ENCODE measurements around the gene PBX1.

Gene PBX1

DNA sequence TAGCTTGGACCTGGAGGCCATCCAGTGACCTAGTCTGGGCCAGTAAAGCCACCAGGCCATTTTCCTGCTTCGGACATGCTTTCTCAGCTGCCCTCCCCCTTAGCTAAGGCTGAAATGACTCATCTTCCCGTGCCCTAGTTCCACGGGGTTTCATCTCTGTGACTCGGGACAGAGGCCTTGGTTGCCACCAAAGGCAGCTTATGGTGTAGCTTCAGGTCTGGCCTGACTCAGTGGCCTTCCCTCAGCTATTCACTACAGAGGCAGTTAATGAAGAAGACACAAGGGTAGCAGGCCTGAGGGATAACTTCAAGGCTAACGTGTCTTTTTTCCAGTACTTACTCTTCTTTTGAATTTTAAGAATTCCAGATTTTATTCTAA, 82.4 kb downstream of the PBX1 start:
- Histone ChIP-seq H3K4me3 (ENCODE audit: low read depth in 1 of 2, low read length in 1 of 2) (no peak overlapping the region), H3K4me1 (ENCODE audit: control insufficient read depth in 1 of 2, insufficient read depth in 1 of 2, low read depth in 1 of 2, low read length in 1 of 2) (no peaks in the 10 kb centered on the region), H3K27ac (no peak overlapping the region), H3K36me3 (no peaks in the 10 kb centered on the region), H3K27me3 (no peaks in the 10 kb centered on the region), H3K9me3 (no peaks in the 10 kb centered on the region)
- TF ChIP-seq, protein P1, sequence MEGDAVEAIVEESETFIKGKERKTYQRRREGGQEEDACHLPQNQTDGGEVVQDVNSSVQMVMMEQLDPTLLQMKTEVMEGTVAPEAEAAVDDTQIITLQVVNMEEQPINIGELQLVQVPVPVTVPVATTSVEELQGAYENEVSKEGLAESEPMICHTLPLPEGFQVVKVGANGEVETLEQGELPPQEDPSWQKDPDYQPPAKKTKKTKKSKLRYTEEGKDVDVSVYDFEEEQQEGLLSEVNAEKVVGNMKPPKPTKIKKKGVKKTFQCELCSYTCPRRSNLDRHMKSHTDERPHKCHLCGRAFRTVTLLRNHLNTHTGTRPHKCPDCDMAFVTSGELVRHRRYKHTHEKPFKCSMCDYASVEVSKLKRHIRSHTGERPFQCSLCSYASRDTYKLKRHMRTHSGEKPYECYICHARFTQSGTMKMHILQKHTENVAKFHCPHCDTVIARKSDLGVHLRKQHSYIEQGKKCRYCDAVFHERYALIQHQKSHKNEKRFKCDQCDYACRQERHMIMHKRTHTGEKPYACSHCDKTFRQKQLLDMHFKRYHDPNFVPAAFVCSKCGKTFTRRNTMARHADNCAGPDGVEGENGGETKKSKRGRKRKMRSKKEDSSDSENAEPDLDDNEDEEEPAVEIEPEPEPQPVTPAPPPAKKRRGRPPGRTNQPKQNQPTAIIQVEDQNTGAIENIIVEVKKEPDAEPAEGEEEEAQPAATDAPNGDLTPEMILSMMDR (IDR thresholded peaks at IDR 0.05): no peak

DNA sequence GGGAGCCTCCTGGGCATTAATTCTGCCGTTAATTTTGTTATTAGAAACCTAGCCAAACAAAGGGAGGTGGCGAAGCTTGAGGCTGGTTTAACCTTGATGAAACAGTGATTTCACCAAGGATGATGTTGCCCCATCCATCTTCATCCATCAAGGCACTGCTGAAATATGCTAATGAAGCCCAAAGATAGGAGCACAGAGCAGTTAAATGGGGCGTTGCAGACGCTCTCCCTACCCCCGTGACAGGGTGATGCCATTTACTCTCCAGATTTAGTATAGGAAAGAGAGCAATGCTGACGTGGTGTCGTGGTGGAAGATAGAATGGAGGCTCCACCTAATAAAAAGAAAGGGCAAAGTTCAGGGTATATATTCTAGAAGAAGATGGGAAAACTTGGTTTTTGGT, 84.0 kb downstream of the PBX1 start:
- Histone ChIP-seq H3K27ac (no peak overlapping the region), H3K4me1 (ENCODE audit: control insufficient read depth in 1 of 2, insufficient read depth in 1 of 2, low read depth in 1 of 2, low read length in 1 of 2) (no peaks in the 10 kb centered on the region), H3K9me3 (no peaks in the 10 kb centered on the region), H3K4me3 (ENCODE audit: low read depth in 1 of 2, low read length in 1 of 2) (no peak overlapping the region), H3K27me3 (no peaks in the 10 kb centered on the region), H3K36me3 (no peaks in the 10 kb centered on the region)
- TF ChIP-seq, protein P1 (IDR thresholded peaks at IDR 0.05): no peak

DNA sequence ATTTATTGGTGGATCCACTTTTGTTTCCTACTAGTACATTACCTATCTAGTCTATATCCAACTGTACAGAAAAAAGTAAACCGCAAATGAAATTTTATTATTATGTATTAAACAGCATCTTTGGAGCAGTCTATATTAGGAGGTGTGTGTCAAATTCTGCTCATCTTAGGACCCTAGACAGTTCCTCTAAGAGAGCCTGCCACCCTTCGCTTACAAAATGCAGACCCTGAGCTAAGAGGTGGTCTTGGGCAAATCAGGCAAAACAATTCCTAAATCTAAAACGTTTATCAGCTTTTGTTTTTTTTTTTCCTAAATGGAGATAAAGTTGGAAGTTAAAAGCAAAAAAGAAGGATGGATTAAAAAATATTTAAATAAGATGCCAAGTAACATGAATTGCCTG, 85.3 kb downstream of the PBX1 start:
- TF ChIP-seq, protein P1 (IDR thresholded peaks at IDR 0.05): no peak
- no peaks in the 10 kb centered on the region for H3K4me1 ChIP-seq (ENCODE audit: control insufficient read depth in 1 of 2, insufficient read depth in 1 of 2, low read depth in 1 of 2, low read length in 1 of 2)

DNA sequence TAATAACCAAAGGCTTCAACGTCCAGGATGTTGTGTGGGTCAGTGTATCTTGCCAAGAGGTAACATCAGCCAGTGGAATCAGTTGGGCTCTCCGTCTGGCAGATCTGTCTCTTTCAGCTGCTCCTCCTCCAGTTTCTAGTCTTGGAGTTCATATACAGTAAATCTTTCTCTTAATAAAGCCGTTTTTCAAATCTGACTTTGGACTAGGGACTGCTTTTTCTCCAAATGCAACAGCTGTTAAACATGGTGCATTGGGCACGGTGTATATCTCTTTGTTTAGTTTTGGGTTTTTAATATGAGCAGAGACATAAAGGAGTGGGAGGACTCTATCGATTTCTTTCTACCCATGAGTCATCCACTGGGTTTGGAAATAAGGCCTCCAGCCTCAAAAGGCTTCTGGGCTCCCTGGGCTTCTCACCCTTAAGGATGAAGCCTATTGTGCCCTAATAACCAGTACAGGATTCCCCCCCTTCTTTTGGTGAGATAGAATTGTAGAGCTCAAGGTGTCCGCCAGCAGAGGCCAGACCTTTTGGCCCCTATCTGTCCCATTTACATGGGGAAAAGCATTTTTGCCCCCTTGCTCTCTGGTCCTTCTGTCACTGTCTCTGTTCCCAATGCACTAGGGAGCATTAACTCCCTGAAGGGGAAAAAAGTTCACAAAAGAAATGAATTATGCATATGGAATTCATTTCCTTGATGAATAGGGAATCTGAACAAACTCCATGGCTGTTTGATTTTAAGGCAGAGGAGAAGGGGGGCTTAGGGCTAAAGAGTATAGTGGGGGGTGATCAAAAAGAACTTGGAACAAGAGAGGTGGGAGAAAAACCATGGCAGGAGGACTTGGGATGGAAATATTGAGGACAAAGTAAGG, 86.0 kb downstream of the PBX1 start:
- Histone ChIP-seq H3K27ac (no peak overlapping the region), H3K36me3 (no peaks in the 10 kb centered on the region), H3K4me3 (ENCODE audit: low read depth in 1 of 2, low read length in 1 of 2) (no peak overlapping the region), H3K27me3 (peaks cover 7% of the 10 kb centered on the region), H3K9me3 (no peaks in the 10 kb centered on the region), H3K4me1 (ENCODE audit: control insufficient read depth in 1 of 2, insufficient read depth in 1 of 2, low read depth in 1 of 2, low read length in 1 of 2) (no peaks in the 10 kb centered on the region)
- TF ChIP-seq, protein P1 (IDR thresholded peaks at IDR 0.05): no peak

More for the DNA sequence above, 85.3 kb downstream of the PBX1 start:
- no peaks in the 10 kb centered on the region for H3K36me3 ChIP-seq
- H3K27ac ChIP-seq: no peak overlapping the region
- H3K4me3 ChIP-seq (ENCODE audit: low read depth in 1 of 2, low read length in 1 of 2): no peak overlapping the region
- peaks cover under 1% of the 10 kb centered on the region for H3K27me3 ChIP-seq
- no peaks in the 10 kb centered on the region for H3K9me3 ChIP-seq

DNA sequence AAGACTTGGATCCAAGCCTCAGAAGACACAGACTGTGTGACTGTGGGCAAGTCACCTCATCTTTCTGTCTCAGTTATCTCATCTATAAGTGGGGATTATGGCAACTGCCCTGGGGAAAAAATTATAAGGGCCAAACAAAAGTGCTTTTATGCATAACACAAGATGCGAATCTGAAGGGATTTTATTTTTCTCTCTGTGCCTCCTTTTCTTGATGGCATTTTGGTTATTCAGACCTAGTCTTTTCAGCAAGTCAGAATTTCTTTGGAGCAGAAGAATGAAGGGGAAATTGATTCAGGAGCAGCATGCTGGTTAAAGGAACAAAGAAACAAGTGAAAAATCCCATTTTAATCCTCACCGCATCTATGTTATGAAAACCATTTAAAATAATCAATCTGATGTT, 86.9 kb downstream of the PBX1 start:
- TF ChIP-seq, protein P1 (IDR thresholded peaks at IDR 0.05): no peak

More for the DNA sequence above, 86.9 kb downstream of the PBX1 start:
- Histone ChIP-seq H3K4me1 (ENCODE audit: control insufficient read depth in 1 of 2, insufficient read depth in 1 of 2, low read depth in 1 of 2, low read length in 1 of 2) (no peaks in the 10 kb centered on the region), H3K27ac (no peak overlapping the region), H3K9me3 (no peaks in the 10 kb centered on the region), H3K4me3 (ENCODE audit: low read depth in 1 of 2, low read length in 1 of 2) (no peak overlapping the region), H3K27me3 (peaks cover 16% of the 10 kb centered on the region), H3K36me3 (no peaks in the 10 kb centered on the region)

Measured in neutrophil (primary cell).